SK-N-SH treated with all-trans-retinoic acid at 6 μM for 48 hours (cell line): ENCODE data around the gene PLVAP.

ENCODE experiments used
- ARNTL ChIP-seq: fragments of 450-650 bp; formaldehyde crosslinking; IDR thresholded peaks from 2 replicates; pipeline ENCODE4 v1.5.0; 2020; ENCODE audit warnings: low read depth, mild to moderate bottlenecking, moderate library complexity, borderline replicate concordance
- CSRNP3 ChIP-seq: fragments of 250-450 bp; sonication (Bioruptor Pico); IDR thresholded peaks from 2 replicates; pipeline ENCODE4 v1.5.1; 2021; ENCODE audit warnings: mild to moderate bottlenecking, moderate library complexity
- ESRRG ChIP-seq: fragments of 250-450 bp; sonication (Bioruptor Pico); IDR thresholded peaks from 2 replicates; pipeline ENCODE4 v1.6.1; 2021; ENCODE audit warnings: mild to moderate bottlenecking
- ISL1 ChIP-seq: fragments of 250-450 bp; sonication (Bioruptor Pico); IDR thresholded peaks from 2 replicates; pipeline ENCODE4 v2.1.2; 2022; ENCODE audit warnings: mild to moderate bottlenecking, moderate library complexity
- PATZ1 ChIP-seq: fragments of 250-450 bp; sonication (Bioruptor Pico); IDR thresholded peaks from 2 replicates; pipeline ENCODE4 v1.8.0; 2020; ENCODE audit warnings: mild to moderate bottlenecking, moderate library complexity, borderline replicate concordance
- RARB ChIP-seq: fragments of 250-450 bp; sonication (Bioruptor Pico); IDR thresholded peaks from 2 replicates; pipeline ENCODE4 v1.8.0; 2021; ENCODE audit warnings: mild to moderate bottlenecking, moderate library complexity
- SNAI2 ChIP-seq: fragments of 250-450 bp; sonication (Bioruptor Pico); IDR thresholded peaks from 2 replicates; pipeline ENCODE4 v1.5.0; 2020; ENCODE audit warnings: mild to moderate bottlenecking, moderate library complexity
- TCF4 ChIP-seq: fragments of 250-450 bp; sonication (Bioruptor Pico); IDR thresholded peaks from 2 replicates; pipeline ENCODE4 v1.8.0; 2021; ENCODE audit warnings: mild to moderate bottlenecking, moderate library complexity, borderline replicate concordance
- ZFP3 ChIP-seq: fragments of 250-450 bp; sonication (Bioruptor Pico); IDR thresholded peaks from 2 replicates; pipeline ENCODE4 v1.5.0; 2020; ENCODE audit warnings: mild to moderate bottlenecking, moderate library complexity
- ZFP30 ChIP-seq: fragments of 450-650 bp; formaldehyde crosslinking; IDR thresholded peaks from 2 replicates; pipeline ENCODE4 v1.5.0; 2022; ENCODE audit warnings: mild to moderate bottlenecking, moderate library complexity
- TF ChIP-seq, protein P1 (sequence below): fragments of 250-450 bp; sonication (Bioruptor Pico); IDR thresholded peaks from 2 replicates; pipeline ENCODE4 v1.5.1; 2020; ENCODE audit warnings: low read depth, mild to moderate bottlenecking, moderate library complexity

- no peak for TF ChIP-seq SNAI2 (CRISPR knock-in tag)
- no peak for TF ChIP-seq ZFP3
- no peak for TF ChIP-seq TCF4 (CRISPR knock-in tag)
- TF ChIP-seq ISL1 (CRISPR knock-in tag): no peak
- TF ChIP-seq ARNTL: no peak
- no peak for TF ChIP-seq CSRNP3 (CRISPR knock-in tag)
- no peak for TF ChIP-seq PATZ1 (CRISPR knock-in tag)
- TF ChIP-seq ESRRG (CRISPR knock-in tag): no peak
- no peak for TF ChIP-seq ZFP30 (CRISPR knock-in tag)
- TF ChIP-seq RARB (CRISPR knock-in tag): no peak
- TF ChIP-seq, protein P1, sequence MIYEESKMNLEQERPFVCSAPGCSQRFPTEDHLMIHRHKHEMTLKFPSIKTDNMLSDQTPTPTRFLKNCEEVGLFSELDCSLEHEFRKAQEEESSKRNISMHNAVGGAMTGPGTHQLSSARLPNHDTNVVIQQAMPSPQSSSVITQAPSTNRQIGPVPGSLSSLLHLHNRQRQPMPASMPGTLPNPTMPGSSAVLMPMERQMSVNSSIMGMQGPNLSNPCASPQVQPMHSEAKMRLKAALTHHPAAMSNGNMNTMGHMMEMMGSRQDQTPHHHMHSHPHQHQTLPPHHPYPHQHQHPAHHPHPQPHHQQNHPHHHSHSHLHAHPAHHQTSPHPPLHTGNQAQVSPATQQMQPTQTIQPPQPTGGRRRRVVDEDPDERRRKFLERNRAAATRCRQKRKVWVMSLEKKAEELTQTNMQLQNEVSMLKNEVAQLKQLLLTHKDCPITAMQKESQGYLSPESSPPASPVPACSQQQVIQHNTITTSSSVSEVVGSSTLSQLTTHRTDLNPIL (CRISPR knock-in tag): no peak
Observed at GRCh38 chr19:17323964-17324332, 53.2 kb downstream of the PLVAP start.
